AG08396 (cell line): ENCODE measurements around the gene STXBP1.
"Not testable (repeated sequence)": the region's sequence is repeated elsewhere in the genome, so short reads cannot be mapped to it uniquely, and the experiment has no call there.

Experiments
- DNase-seq: peaks from one replicate; pipeline ENCODE4 v3.0.0; 2012; ENCODE audit warnings: low spot score, mixed read lengths

STXBP1 gene

GRCh38 chr9:127578627-127578951 is 33.5 kb upstream of the STXBP1 start:
- no peak for DNase-seq

GRCh38 chr9:127578952-127579853 is 32.9 kb upstream of the STXBP1 start:
- DNase-seq = peak; percentile 90

GRCh38 chr9:127580366-127580765 is 31.7 kb upstream of the STXBP1 start:
- no peak for DNase-seq

DNA sequence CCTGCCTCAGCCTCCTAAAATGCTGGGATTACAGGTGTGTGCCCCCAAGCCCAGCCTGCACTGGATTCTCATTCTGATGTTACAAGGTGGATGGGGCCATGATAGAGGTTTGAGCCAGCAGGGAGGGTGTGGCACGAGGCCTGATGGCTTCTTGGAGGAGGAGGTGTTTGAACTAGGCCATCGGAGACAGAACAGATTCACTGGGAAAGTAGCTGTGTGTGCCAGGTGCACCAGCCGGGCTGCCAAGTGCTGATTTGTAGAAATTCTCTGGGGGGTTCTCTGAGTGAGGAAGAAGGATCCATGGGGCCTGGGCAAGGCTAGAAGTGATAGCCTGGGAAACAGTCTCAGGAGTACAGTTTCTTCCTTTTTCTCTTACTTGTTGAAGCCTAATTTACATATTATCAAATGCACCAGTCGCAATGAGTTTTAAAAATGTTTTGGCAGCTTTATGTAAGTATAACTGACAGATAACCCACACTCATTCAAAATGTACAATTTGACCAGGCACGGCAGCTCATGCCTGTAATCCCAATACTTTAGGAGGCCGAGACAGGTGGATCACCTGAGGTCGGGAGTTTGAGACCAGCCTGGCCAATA is 31.1 kb upstream of the STXBP1 start:
- no peak for DNase-seq

DNA sequence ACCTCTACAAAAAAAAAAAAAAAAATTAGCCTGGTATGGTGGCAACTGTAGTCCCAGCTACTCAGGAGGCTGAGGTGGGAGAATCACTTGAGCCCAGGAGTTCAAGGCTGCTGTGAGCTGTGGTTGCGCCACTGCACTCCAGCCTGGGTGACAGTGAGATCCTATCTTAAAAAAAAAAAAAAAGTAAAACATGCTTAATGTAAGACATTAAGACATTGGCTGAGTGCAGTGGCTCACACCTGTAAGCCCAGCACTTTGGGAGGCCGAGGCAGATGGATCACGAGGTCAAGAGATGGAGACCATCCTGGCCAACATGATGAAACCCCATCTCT is 27.6 kb upstream of the STXBP1 start:
- DNase-seq = not testable (repeated sequence)

GRCh38 chr9:127585161-127585819 is 26.8 kb upstream of the STXBP1 start:
- DNase-seq = no peak

DNA sequence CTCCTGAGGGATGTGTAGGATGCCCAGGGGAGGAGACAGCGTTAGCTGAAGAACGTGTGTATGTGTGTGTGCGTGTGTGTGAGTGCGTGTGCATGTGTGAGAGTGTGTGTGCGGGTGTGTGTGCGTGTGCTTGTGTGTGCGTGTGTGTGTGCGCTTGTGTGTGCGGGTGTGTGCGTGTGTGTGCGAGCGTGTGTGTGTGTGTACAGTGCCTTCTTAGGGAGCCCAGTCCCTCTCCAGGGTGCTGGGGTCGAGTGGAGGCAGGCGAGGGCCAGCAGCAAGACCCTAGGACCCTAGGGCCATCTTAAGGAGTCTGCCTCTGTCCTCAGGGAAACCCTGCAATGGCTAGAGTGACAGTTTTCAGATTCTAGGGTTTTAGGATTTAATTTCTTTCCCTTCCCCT is 26.0 kb upstream of the STXBP1 start:
- no peak for DNase-seq

DNA sequence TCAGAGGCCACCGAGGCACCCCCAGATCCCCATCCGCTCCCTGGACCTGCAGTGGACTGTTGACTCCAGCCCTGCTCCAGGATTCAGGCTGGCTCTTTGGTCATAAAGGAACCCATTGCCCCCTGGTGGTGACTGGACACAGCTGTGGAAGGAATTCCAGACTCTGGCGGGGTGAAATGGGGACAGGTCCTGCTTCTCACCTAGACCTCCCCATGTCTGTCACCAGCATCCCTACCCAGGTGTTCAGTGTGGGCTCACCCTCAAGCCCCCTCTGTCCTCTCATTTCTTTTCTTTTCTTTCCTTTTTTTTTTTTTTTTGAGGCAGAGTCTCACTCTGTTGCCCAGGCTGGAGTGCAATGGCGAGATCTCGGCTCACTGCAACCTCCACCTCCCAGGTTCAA is 25.5 kb upstream of the STXBP1 start:
- peak; percentile 78 for DNase-seq

GRCh38 chr9:127587966-127588365 is 24.1 kb upstream of the STXBP1 start:
- no peak for DNase-seq

GRCh38 chr9:127588740-127589506 is 23.2 kb upstream of the STXBP1 start:
- DNase-seq = no peak

DNA sequence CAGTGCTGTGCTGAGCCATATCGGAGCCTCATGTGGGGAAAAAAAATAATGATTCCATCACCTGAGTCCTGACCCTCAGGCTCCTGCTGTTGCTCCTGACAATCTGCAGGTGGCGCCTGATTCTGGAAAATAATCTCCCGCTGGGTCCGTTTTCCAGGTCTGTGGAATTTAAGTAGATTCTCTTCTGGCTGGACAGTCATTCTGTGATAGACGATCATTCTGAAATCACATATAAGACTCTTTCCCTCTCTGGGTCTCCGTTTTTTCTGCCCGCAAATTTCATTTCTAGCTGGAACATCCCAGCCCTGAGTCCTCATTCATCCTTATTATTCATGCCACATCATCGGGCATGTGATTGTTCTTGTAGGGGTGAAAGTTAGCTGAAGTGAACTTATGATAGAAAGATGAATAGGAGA is 22.1 kb upstream of the STXBP1 start:
- DNase-seq = peak; percentile 70

DNA sequence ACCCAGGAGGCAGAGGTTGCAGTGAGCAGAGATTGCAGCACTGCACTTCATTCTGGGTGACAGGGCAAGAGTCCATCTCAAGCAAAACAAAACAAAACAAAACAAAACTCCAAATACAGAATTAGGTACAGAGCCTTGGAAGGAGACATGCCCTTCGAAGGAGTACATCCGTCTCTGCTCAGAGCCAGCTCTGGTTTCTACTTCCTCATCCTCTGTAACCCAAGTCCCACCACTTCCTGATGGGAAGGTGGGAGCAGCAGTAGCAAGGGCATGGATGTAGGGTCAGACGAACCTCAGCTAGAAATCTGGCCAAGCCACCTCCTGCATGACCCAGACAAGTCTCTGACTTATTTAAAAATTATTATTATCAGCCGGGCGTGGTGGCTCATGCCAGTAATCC is 16.5 kb upstream of the STXBP1 start:
- DNase-seq = no peak

GRCh38 chr9:127598839-127599549 is 13.1 kb upstream of the STXBP1 start:
- DNase-seq = no peak

GRCh38 chr9:127599550-127599891 is 12.6 kb upstream of the STXBP1 start:
- no peak for DNase-seq

DNA sequence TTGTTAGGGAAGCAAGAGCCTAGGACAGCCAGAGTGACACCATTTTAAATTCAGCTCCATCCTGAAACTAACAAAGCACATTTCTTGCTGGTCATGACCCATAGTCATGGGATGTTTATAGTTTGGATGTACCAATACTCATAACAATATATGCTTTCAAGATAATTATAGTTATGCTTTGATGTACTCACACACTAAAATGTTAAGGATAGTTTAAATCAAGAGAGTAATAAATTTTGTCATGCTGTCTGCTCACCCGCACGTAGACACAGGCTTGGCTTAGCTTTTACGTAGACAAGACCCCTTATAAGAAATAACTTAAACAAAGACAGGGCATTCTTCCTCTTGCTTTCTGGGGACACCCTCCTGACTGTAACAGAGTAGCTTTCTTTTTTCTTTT is 8.9 kb upstream of the STXBP1 start:
- DNase-seq = no peak

GRCh38 chr9:127606043-127606442 is 6.0 kb upstream of the STXBP1 start:
- no peak for DNase-seq

DNA sequence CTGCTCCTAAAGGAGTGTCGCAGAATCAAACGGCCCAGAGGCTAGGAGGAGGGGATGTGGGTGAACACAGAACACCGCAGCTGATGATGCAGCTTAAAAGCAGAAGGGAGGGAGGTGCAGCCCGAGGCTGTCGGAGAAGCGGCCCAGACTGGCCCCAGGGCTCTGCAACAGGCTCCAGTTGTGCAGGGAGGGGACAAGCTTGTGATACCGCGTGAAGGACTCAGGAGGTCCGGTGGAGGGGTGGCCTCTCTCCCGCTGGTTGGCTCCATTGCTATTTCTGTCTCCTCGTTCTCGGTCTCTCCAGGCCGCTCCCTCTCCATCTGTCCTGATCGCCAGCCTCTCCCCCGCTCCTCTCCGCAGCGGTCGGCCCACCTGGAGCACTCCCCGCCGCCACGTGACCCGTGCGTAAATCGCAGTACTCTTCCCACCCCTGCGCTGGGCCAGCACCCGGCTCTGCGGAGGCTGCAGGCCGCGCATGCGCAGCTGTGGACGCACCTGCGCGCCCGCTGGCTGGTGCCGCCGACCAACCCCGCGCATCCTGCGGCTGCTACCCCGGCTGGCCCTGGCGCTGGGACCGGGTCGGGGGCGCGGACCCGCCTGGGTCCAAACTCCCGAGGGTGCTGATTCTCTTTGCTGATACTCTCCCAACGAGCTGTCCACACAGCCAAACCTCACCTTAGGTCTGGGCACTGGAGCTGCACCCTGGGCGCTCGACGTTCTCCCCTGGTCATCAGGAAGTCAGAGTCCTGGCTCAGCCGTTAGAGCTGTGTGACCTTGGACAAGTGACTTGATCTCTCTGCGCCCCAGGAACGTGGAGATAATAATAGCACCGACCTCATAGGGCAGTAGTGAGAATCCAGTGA is 3.7 kb upstream of the STXBP1 start:
- peak; percentile 77 for DNase-seq

DNA sequence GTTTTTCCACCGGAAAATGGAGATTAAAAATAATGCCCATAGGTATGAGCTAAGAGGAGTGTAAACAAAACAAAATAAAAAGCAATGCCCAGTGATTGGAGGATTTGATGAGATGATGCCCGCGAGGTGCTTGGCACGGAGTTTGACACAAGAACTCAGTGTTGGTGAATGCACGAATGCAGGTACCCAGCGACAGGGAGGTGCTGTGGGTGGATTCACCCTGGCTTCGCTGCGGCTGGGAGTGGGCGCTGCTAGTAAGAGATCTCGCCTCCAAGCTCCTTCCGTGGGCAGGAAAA is 526 bp upstream of the STXBP1 start:
- no peak for DNase-seq

DNA sequence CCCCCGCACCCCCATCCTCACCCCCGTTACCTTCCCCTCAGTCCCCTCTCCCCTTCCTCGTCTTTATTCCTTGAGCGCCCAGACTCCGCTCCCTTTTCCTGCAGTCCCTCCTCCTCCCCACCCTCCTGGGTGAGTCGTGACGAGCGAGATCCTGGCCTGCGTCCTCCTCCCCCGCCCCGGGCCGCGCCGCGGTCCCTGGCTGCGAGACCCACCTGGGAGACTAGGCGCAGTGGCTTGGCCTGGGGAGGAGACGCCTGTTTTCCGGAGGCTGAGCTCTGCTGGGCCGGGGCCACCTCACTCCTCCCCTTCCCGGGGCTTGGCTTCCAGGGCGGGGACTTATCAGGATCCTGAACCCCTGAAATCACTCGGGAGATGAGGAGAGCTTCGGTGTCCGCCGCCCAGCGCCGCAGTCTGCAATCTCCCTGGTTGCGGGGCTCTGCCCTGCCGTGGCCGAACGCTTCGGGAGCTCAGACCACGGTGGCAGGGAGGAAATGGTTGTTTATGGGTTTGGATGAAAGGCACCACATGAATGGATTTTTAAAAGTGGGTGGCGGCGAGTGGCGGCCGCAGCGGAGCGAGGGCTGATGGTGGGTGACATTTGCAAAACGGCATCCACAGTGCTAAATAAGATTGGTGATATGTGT is 984 bp downstream of the STXBP1 start:
- DNase-seq = peak; percentile 79

- no peak for DNase-seq
Observed at GRCh38 chr9:127613583-127613954, 1.5 kb downstream of the STXBP1 start.

GRCh38 chr9:127614961-127615360 is 2.9 kb downstream of the STXBP1 start:
- DNase-seq = no peak
